H1 (cell line): Measurements from ENCODE around the gene EBPL. TPM values are rescaled to one million over a fixed set of nuclear protein-coding genes. Genes with fewer than 3 reads are reported as not detected.

Experiments
- CTCF ChIA-PET: fragments of 300-600 bp; sonication (Branson Sonifier 250); formaldehyde crosslinking; loops from one replicate; lab custom pipeline; 2021; ENCODE audit not compliant: partially characterized antibody; lab: Charles Lee
- POLR2A ChIA-PET: fragments of 300-600 bp; sonication (Branson Sonifier 250); formaldehyde crosslinking; loops from one replicate; lab custom pipeline; 2021; ENCODE audit warnings: inconsistent platforms; ENCODE audit not compliant: partially characterized antibody; lab: Charles Lee
- DNase-seq, 2 experiments: peaks; one replicate each; pipeline versions ENCODE4 v3.0.0 to v3.0.0-alpha.2; 2010 to 2022; ENCODE audit warnings: low spot score in 2 of 2, low read depth in 1 of 2, mixed read lengths in 1 of 2
- FAIRE-seq: peaks from 2 replicates; lab custom pipeline; 2011; peaks lifted over from hg19 to GRCh38; lab: Jason Lieb, UNC
- H2AFZ ChIP-seq: 2 replicates; pipeline ENCODE4 v1.8.1; 2012; ENCODE audit warnings: low read length, inconsistent platforms
- H2AK5ac ChIP-seq: 2 replicates; pipeline ENCODE4 v1.6.1; 2013; ENCODE audit warnings: low read depth, low read length
- H2BK120ac ChIP-seq: replicated peaks from 2 replicates; pipeline ENCODE3; 2013; ENCODE audit warnings: low read depth, low read length, inconsistent platforms
- H2BK12ac ChIP-seq: 2 replicates; pipeline ENCODE4 v1.6.1; 2013; ENCODE audit warnings: low read depth, low read length
- H2BK15ac ChIP-seq: 2 replicates; pipeline ENCODE4 v1.6.1; 2013; ENCODE audit warnings: low read length
- H2BK20ac ChIP-seq: 2 replicates; pipeline ENCODE4 v1.6.1; 2013; ENCODE audit warnings: low read length
- H2BK5ac ChIP-seq: 2 replicates; pipeline ENCODE4 v1.6.1; 2013; ENCODE audit warnings: low read depth, low read length
- H3K14ac ChIP-seq: 2 replicates; pipeline ENCODE4 v1.6.1; 2013; ENCODE audit warnings: inconsistent platforms; ENCODE audit not compliant: insufficient read length
- H3K18ac ChIP-seq: 2 replicates; pipeline ENCODE4 v1.6.1; 2013; ENCODE audit warnings: low read length; ENCODE audit errors: extremely low read depth
- H3K23ac ChIP-seq: 2 replicates; pipeline ENCODE4 v1.6.1; 2013; ENCODE audit warnings: inconsistent platforms; ENCODE audit not compliant: insufficient read length
- H3K23me2 ChIP-seq: 2 replicates; pipeline ENCODE4 v1.6.1; 2013; ENCODE audit warnings: low read depth, low read length
- H3K27ac ChIP-seq: 2 replicates; pipeline ENCODE4 v1.6.1; 2011; ENCODE audit warnings: low read depth, low read length, inconsistent platforms
- H3K27me3 ChIP-seq, 4 experiments: replicated peaks in 1 of 4; 1 replicate in 1 of 4; 2 replicates in 3 of 4; pipeline versions ENCODE4 v1.6.1 to v1.8.1; 2011 to 2013; ENCODE audit warnings: low read length in 3 of 4, mild to moderate bottlenecking in 3 of 4, inconsistent platforms in 2 of 4, mixed read lengths in 2 of 4, moderate library complexity in 1 of 4; ENCODE audit not compliant: control insufficient read depth in 3 of 4, insufficient read depth in 3 of 4; ENCODE audit errors: extremely low read depth in 1 of 4
- H3K36me3 ChIP-seq, 4 experiments: 2 replicates each; pipeline versions ENCODE4 v1.6.1 to v1.8.1; 2011 to 2013; ENCODE audit warnings: mild to moderate bottlenecking in 4 of 4, low read length in 3 of 4, moderate library complexity in 2 of 4, control low read depth in 1 of 4, inconsistent platforms in 1 of 4; ENCODE audit not compliant: insufficient read depth in 4 of 4, control insufficient read depth in 2 of 4
- H3K4ac ChIP-seq: replicated peaks from 2 replicates; pipeline ENCODE3; 2013; ENCODE audit warnings: low read length, low read depth, mixed read lengths, inconsistent platforms; ENCODE audit not compliant: insufficient read length
- H3K4me1 ChIP-seq, 4 experiments: replicated peaks in 1 of 4; 1 replicate in 1 of 4; 2 replicates in 3 of 4; pipeline versions ENCODE4 v1.6.1 to v1.8.1; 2011 to 2013; ENCODE audit warnings: low read length in 3 of 4, inconsistent platforms in 2 of 4, mixed read lengths in 1 of 4; ENCODE audit not compliant: insufficient read depth in 4 of 4, control insufficient read depth in 3 of 4
- H3K4me2 ChIP-seq, 2 experiments: 2 replicates each; pipeline versions ENCODE4 v1.6.1 to v1.8.1; 2011 to 2013; ENCODE audit warnings: low read depth in 2 of 2, low read length in 2 of 2, control low read depth in 1 of 2, inconsistent platforms in 1 of 2, mild to moderate bottlenecking in 1 of 2; ENCODE audit not compliant: insufficient read depth in 1 of 2
- H3K4me3 ChIP-seq, 4 experiments: fragments of 200-600, 300-600 bp in 1 of 4; sonication (generic), shearing (Covaris generic), sonication (Bioruptor Twin) in 1 of 4; 2 replicates each; pipeline versions ENCODE4 v1.5.1 to v1.8.1; 2011 to 2016; ENCODE audit warnings: low read length in 4 of 4, low read depth in 3 of 4, control low read depth in 2 of 4, inconsistent platforms in 2 of 4, mild to moderate bottlenecking in 2 of 4, mixed read lengths in 1 of 4, moderate library complexity in 1 of 4; ENCODE audit not compliant: insufficient read depth in 2 of 4; ENCODE audit errors: extremely low read depth in 1 of 4
- H3K56ac ChIP-seq: replicated peaks from 2 replicates; pipeline ENCODE3; 2013; ENCODE audit warnings: low read depth, mild to moderate bottlenecking, mixed read lengths, low read length, inconsistent platforms; ENCODE audit not compliant: insufficient read length
- H3K79me1 ChIP-seq: 2 replicates; pipeline ENCODE4 v1.6.1; 2013; ENCODE audit warnings: low read depth, low read length, control low read depth
- H3K79me2 ChIP-seq, 2 experiments: 2 replicates each; pipeline versions ENCODE4 v1.6.1 to v1.8.1; 2012 to 2013; ENCODE audit warnings: low read length in 2 of 2, mild to moderate bottlenecking in 2 of 2, inconsistent platforms in 1 of 2; ENCODE audit not compliant: insufficient read depth in 2 of 2, control insufficient read depth in 1 of 2
- H3K9ac ChIP-seq, 4 experiments: replicated peaks in 1 of 4; 1 replicate in 1 of 4; 2 replicates in 3 of 4; pipeline versions ENCODE4 v1.6.1 to v1.8.1; 2011 to 2013; ENCODE audit warnings: low read depth in 3 of 4, low read length in 3 of 4, control low read depth in 2 of 4, mild to moderate bottlenecking in 2 of 4, moderate library complexity in 2 of 4, inconsistent platforms in 1 of 4; ENCODE audit errors: extremely low read depth in 1 of 4
- H3K9me3 ChIP-seq, 2 experiments: 2 replicates each; pipeline versions ENCODE4 v1.6.1 to v1.8.1; 2012 to 2013; ENCODE audit warnings: mild to moderate bottlenecking in 2 of 2, moderate library complexity in 2 of 2, control low read depth in 1 of 2, inconsistent platforms in 1 of 2, low read depth in 1 of 2, low read length in 1 of 2, mixed read lengths in 1 of 2; ENCODE audit not compliant: insufficient read depth in 2 of 2
- H4K20me1 ChIP-seq, 2 experiments: replicated peaks in 1 of 2; 2 replicates each; pipeline versions ENCODE3 to v1.8.1; 2011 to 2013; ENCODE audit warnings: inconsistent platforms in 2 of 2, low read length in 2 of 2, mild to moderate bottlenecking in 1 of 2; ENCODE audit not compliant: insufficient read depth in 2 of 2, control insufficient read depth in 1 of 2
- H4K5ac ChIP-seq: 2 replicates; pipeline ENCODE4 v1.6.1; 2013; ENCODE audit warnings: low read length, low read depth, mixed read lengths, inconsistent platforms; ENCODE audit not compliant: insufficient read length
- H4K8ac ChIP-seq: 2 replicates; pipeline ENCODE4 v1.8.0; 2013; ENCODE audit warnings: mild to moderate bottlenecking, moderate library complexity, low read length, inconsistent platforms; ENCODE audit not compliant: insufficient read depth; ENCODE audit errors: extremely low read depth
- H4K91ac ChIP-seq: replicated peaks from 2 replicates; pipeline ENCODE3; 2013; ENCODE audit warnings: low read length, mixed read lengths, inconsistent platforms; ENCODE audit not compliant: insufficient read length
- CEBPB ChIP-seq: IDR thresholded peaks from 2 replicates; pipeline ENCODE4 v1.6.1; 2012; ENCODE audit warnings: low read depth, low read length
- KDM1A ChIP-seq: fragments of 200-600, 300-600 bp; sonication (generic); IDR thresholded peaks from 2 replicates; pipeline ENCODE4 v1.7.1; 2016; ENCODE audit warnings: mild to moderate bottlenecking, low read length, borderline replicate concordance
- RBBP5 ChIP-seq: IDR thresholded peaks from 2 replicates; pipeline ENCODE4 v1.7.1; 2012; ENCODE audit warnings: low read depth, mild to moderate bottlenecking, inconsistent platforms, low read length, moderate library complexity, borderline replicate concordance
- polyA plus RNA-seq, 7 experiments: library from polyadenylated mRNA; depleted of rRNA in 3 of 7; stranded (reverse) in 5 of 7; unstranded in 2 of 7; fragments of >200 nt in 5 of 7; fragments of 200-250 nt in 2 of 7; gene quantifications; 1 replicate in 5 of 7; 2 replicates in 1 of 7; 4 replicates in 1 of 7; pipeline versions ENCODE4 v1.2.1 to v1.2.3, GENCODE V29; 2011 to 2013; ENCODE audit warnings: missing spikeins in 2 of 7, mixed read lengths in 2 of 7
- total RNA-seq: library from RNA; stranded (reverse); fragmentation: NEBNext Ultra II Directional; extraction: Animal tissue kit (Norgen Biotek cat#: 25700); gene quantifications from 2 replicates; pipeline ENCODE4 v1.2.1, GENCODE V29; 2021

Gene EBPL
- total and polyA plus RNA-seq, 2 of the 8 experiments (the other 6 are each of a cell fraction or from before 2014, with no cell fraction given): 130 to 204 TPM

GRCh38 chr13:49653478-49653877 is 37.8 kb downstream of the EBPL start:
- Histone ChIP-seq H3K56ac (no peak overlapping the region), H2AFZ (no peak overlapping the region), H3K79me2 (no peaks in the 10 kb centered on the region), H3K23ac (no peak overlapping the region), H3K14ac (no peak overlapping the region), H2BK120ac (no peak overlapping the region), H2BK20ac (no peak overlapping the region), H3K4me3 (no peak overlapping the region), H3K27me3 (no peaks in the 10 kb centered on the region), H2AK5ac (no peak overlapping the region), H3K79me1 (no peaks in the 10 kb centered on the region), H3K4ac (no peak overlapping the region), H2BK12ac (no peak overlapping the region), H3K4me2 (no peak overlapping the region), H4K8ac (no peak overlapping the region), H4K20me1 (no peaks in the 10 kb centered on the region), H3K36me3 (peaks cover 0 to 3% (median 0%) of the 10 kb centered on the region in 4 experiments; a peak in 2 of 8 replicates), H3K4me1 (no peaks in the 10 kb centered on the region), H3K23me2 (no peaks in the 10 kb centered on the region), H3K18ac (no peak overlapping the region), H2BK15ac (no peak overlapping the region), H3K9me3 (no peaks in the 10 kb centered on the region), H3K9ac (no peak overlapping the region), H4K91ac (no peak overlapping the region), H4K5ac (no peak overlapping the region), H2BK5ac (no peak overlapping the region), H3K27ac (no peak overlapping the region)
- ChIA-PET POLR2A (no interaction called here), CTCF (interaction anchor here (0.6 to 3.7 kb wide), 3 partner anchors 12 to 46 kb away, joined by 3 to 16 read pairs (median 3); no protein-coding TSS in a partner anchor)
- DNase-seq: no peak
- TF ChIP-seq CEBPB (peak; percentile 49; the same call in 1 of the 2 replicates), KDM1A (0 out of 2 replicates have a peak, but pooled peaks have one; percentile 27), RBBP5 (no peak)
- FAIRE-seq: no peak
